NCI-H1436 treated with DMSO at 0.1 percent for 48 hours (cell line): ENCODE measurements around the gene MPZ.
"Not testable (repeated sequence)": the region's sequence is repeated elsewhere in the genome, so short reads cannot be mapped to it uniquely, and the experiment has no call there.

Experiments
- DNase-seq: peaks from one replicate; lab custom pipeline; 2025; lab: John Stamatoyannopoulos, UW

MPZ gene

GRCh38 chr1:161255302-161255701, 54.5 kb downstream of the MPZ start:
- DNase-seq = not testable (repeated sequence)
